Endothelial cell (in vitro differentiated cells): ENCODE results near the gene PLEKHM1. TPM values are rescaled to one million over a fixed set of nuclear protein-coding genes. Genes with fewer than 3 reads are reported as not detected.

Experiments used
- DNase-seq: peaks from one replicate; pipeline ENCODE4 v3.0.0; 2021; ENCODE audit warnings: low spot score
- H3K27ac Mint-ChIP-seq: one replicate; pipeline ENCODE4 v1.8.0; 2021; ENCODE audit warnings: mixed read lengths, inconsistent platforms; ENCODE audit not compliant: unreplicated experiment
- H3K27me3 Mint-ChIP-seq: one replicate; pipeline ENCODE4 v1.8.0; 2021; ENCODE audit warnings: mild to moderate bottlenecking, moderate library complexity, mixed read lengths, inconsistent platforms; ENCODE audit not compliant: unreplicated experiment
- H3K36me3 Mint-ChIP-seq: one replicate; pipeline ENCODE4 v1.8.0; 2021; ENCODE audit warnings: mild to moderate bottlenecking, low read depth, mixed read lengths, inconsistent platforms; ENCODE audit not compliant: unreplicated experiment
- H3K4me1 Mint-ChIP-seq: one replicate; pipeline ENCODE4 v1.8.0; 2021; ENCODE audit warnings: mild to moderate bottlenecking, mixed read lengths, inconsistent platforms; ENCODE audit not compliant: unreplicated experiment
- H3K4me3 Mint-ChIP-seq: one replicate; pipeline ENCODE4 v1.8.0; 2021; ENCODE audit warnings: mild to moderate bottlenecking, mixed read lengths, inconsistent platforms; ENCODE audit not compliant: unreplicated experiment
- H3K9me3 Mint-ChIP-seq: one replicate; pipeline ENCODE4 v1.8.0; 2021; ENCODE audit warnings: mixed read lengths, inconsistent platforms; ENCODE audit not compliant: unreplicated experiment
- total RNA-seq: library from RNA; stranded (reverse); fragmentation: NEBNext Ultra II Directional; extraction: Animal tissue kit (Norgen Biotek cat#: 25700); gene quantifications from one replicate; pipeline ENCODE4 v1.2.1, GENCODE V29; 2021; ENCODE audit not compliant: unreplicated experiment
- TF ChIP-seq, protein P1 (sequence below): fragments of 200-600 bp; sonication (generic); IDR thresholded peaks from one replicate; pipeline ENCODE4 v1.5.0; 2021; ENCODE audit warnings: antibody characterized with exemption; ENCODE audit not compliant: unreplicated experiment

The PLEKHM1 gene
- total RNA-seq, 1 donor from 2014 or later = 46.6 TPM

DNA sequence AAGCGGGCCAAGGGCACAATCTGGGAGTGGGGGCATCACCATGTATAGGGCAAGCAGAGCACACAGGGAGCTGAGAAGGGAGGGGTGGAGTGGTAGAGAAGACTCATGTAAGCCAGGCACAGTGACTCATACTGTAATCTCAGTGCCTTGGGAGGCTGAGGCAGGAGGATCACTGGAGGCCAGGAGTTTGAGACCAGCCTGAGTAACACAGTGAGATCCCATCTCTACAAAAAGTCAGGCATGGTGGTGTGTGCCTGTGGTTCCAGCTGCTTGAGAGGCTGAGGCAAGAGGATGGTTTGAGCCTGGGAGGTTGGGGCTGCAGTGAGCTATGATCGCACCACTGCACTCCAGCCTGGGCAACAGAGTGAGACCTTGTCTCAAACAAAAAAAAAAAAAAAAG, 98.6 kb downstream of the PLEKHM1 start:
- Mint-ChIP-seq H3K27me3 (peaks cover 14% of the 10 kb centered on the region), H3K9me3 (peaks cover 3% of the 10 kb centered on the region)
- no peak for DNase-seq

GRCh38 chr17:45391291-45391690, 99.2 kb downstream of the PLEKHM1 start:
- Mint-ChIP-seq H3K9me3 (peaks cover 3% of the 10 kb centered on the region), H3K36me3 (peaks cover 6% of the 10 kb centered on the region), H3K27me3 (peaks cover 13% of the 10 kb centered on the region), H3K4me3 (no peak overlapping the region), H3K4me1 (peaks cover 7% of the 10 kb centered on the region), H3K27ac (peak overlapping the region; percentile 62)
- TF ChIP-seq, protein P1, sequence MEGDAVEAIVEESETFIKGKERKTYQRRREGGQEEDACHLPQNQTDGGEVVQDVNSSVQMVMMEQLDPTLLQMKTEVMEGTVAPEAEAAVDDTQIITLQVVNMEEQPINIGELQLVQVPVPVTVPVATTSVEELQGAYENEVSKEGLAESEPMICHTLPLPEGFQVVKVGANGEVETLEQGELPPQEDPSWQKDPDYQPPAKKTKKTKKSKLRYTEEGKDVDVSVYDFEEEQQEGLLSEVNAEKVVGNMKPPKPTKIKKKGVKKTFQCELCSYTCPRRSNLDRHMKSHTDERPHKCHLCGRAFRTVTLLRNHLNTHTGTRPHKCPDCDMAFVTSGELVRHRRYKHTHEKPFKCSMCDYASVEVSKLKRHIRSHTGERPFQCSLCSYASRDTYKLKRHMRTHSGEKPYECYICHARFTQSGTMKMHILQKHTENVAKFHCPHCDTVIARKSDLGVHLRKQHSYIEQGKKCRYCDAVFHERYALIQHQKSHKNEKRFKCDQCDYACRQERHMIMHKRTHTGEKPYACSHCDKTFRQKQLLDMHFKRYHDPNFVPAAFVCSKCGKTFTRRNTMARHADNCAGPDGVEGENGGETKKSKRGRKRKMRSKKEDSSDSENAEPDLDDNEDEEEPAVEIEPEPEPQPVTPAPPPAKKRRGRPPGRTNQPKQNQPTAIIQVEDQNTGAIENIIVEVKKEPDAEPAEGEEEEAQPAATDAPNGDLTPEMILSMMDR = no peak
- no peak for DNase-seq

More for the DNA sequence above, 98.6 kb downstream of the PLEKHM1 start:
- H3K36me3 Mint-ChIP-seq = peaks cover 7% of the 10 kb centered on the region
- TF ChIP-seq, protein P1 = no peak
- H3K4me3 Mint-ChIP-seq = no peak overlapping the region
- H3K4me1 Mint-ChIP-seq = peaks cover 8% of the 10 kb centered on the region
- peak overlapping the region; percentile 62 for H3K27ac Mint-ChIP-seq

DNA sequence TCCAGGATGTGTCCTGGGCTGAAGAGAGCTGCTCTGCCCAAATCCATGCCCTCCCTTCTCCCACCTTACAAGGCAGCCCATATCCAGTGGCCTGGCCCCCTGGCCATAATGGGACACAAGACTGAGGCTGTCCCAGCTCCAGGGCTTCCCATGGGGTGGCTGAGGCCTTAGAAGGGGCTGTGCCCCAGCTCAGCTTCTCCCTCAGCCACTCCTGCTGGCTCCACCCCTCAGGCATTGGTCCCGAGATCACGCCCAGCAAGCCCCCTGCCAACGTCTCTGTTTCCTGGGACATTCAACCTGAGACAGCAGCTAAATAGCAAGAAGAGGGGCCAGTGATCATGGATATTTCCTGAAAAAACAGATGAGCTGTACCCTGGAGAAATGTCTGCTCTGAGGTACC, 101.2 kb downstream of the PLEKHM1 start:
- Mint-ChIP-seq H3K27me3 (peaks cover 13% of the 10 kb centered on the region), H3K4me3 (no peak overlapping the region), H3K4me1 (peaks cover 4% of the 10 kb centered on the region), H3K9me3 (peaks cover 3% of the 10 kb centered on the region), H3K36me3 (peaks cover 6% of the 10 kb centered on the region), H3K27ac (no peak overlapping the region)
- TF ChIP-seq, protein P1 = no peak
- DNase-seq = no peak

DNA sequence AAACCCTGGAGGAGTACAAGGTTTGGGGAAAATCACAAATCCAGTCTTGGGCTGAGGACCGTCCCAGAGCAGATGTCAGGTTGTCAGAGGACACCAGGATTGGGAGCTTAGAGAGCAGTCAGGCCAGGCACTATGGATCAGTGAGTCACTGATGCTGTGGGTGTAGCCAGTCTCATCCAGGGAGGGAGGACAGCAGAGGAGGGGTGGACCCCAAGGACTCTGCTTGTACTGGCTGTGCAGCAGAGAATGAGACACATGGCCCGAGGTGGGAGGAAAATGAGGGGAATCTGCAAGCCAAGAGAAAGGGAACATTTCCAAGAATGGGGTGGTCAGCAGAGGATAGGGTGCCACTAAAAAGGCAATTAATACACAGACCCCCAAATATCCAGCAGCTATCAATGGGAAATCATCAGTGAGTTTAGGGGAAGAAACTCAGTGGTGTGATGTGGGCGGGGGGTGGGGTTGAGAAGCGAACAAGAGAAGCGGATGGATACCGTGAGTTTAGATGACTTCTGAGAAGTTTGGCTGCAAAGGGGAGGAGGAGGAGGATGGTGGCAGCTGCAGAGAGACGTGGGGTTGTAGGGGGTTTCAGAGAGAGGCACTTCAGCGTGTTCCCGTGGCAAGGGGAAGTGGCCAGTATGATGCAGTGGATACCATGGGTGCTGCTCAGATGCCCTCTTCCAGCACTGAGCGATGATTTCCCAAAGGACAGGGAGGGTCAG, 101.8 kb downstream of the PLEKHM1 start:
- no peak overlapping the region for H3K27ac Mint-ChIP-seq
- no peak overlapping the region for H3K4me3 Mint-ChIP-seq
- no peak for DNase-seq
- TF ChIP-seq, protein P1 = no peak
- H3K27me3 Mint-ChIP-seq = peaks cover 16% of the 10 kb centered on the region
- H3K36me3 Mint-ChIP-seq = peaks cover 3% of the 10 kb centered on the region
- H3K9me3 Mint-ChIP-seq = peaks cover 3% of the 10 kb centered on the region
- peaks cover 4% of the 10 kb centered on the region for H3K4me1 Mint-ChIP-seq

- TF ChIP-seq, protein P1 = no peak
- H3K27ac Mint-ChIP-seq = no peak overlapping the region
- H3K4me1 Mint-ChIP-seq = peaks cover 4% of the 10 kb centered on the region
- DNase-seq = no peak
- H3K36me3 Mint-ChIP-seq = no peaks in the 10 kb centered on the region
- H3K27me3 Mint-ChIP-seq = peaks cover 17% of the 10 kb centered on the region
- peaks cover 3% of the 10 kb centered on the region for H3K9me3 Mint-ChIP-seq
- no peak overlapping the region for H3K4me3 Mint-ChIP-seq
Observed at GRCh38 chr17:45387739-45388138, 102.8 kb downstream of the PLEKHM1 start.
